H1 (cell line): ENCODE results near the gene CALY. TPM values are rescaled to one million over a fixed set of nuclear protein-coding genes. Genes with fewer than 3 reads are reported as not detected.
A peak's percentile ranks its signal among the peaks of the same experiment; 100 is the strongest.

Experiments used
- microRNA-seq, 2 experiments: library from miRNA; unstranded; fragments of <30 nt; microRNA quantifications; one replicate each; pipeline versions ENCODE4 to v1.2.0, GENCODE V29; 2016 to 2020; ENCODE audit warnings: borderline microRNAs expressed in 2 of 2, borderline number of aligned reads in 2 of 2, borderline replicate concordance in 1 of 2
- polyA plus RNA-seq, 7 experiments: library from polyadenylated mRNA; depleted of rRNA in 3 of 7; stranded (reverse) in 5 of 7; unstranded in 2 of 7; fragments of >200 nt in 5 of 7; fragments of 200-250 nt in 2 of 7; gene quantifications; 1 replicate in 5 of 7; 2 replicates in 1 of 7; 4 replicates in 1 of 7; pipeline versions ENCODE4 v1.2.1 to v1.2.3, GENCODE V29; 2011 to 2013; ENCODE audit warnings: missing spikeins in 2 of 7, mixed read lengths in 2 of 7
- small RNA-seq: library from polyadenylated mRNA; stranded (forward); fragments of <200 nt; extraction: miRNeasy Mini kit (QIAGEN cat#:217004); gene quantifications from one replicate; pipeline ENCODE3, GENCODE V24; 2013; ENCODE audit not compliant: insufficient read depth
- total RNA-seq: library from RNA; stranded (reverse); fragmentation: NEBNext Ultra II Directional; extraction: Animal tissue kit (Norgen Biotek cat#: 25700); gene quantifications from 2 replicates; pipeline ENCODE4 v1.2.1, GENCODE V29; 2021

CALY gene
- total and polyA plus RNA-seq, 2 of the 8 experiments (the other 6 are each of a cell fraction or from before 2014, with no cell fraction given) = 1.3 to 1.5 TPM

Small RNA genes lying within 50 kb of the gene (microRNA-seq; reads per million reads assigned to microRNA genes)
- 0.81 to 0.92 reads per million in 2 experiments for gene MIR3944

Small RNA genes lying within 50 kb of the gene (small RNA-seq; reads per million reads assigned to genes)
- gene AL360181.4 = not detected
- gene BANF1P2 = not detected
- 6.9 reads per million, percentile 73 among the genes with 10 or more reads in this experiment for gene MIR3944

Other genes starting within 250 kb of the CALY start
- 0.08 and 0.17 TPM in 2 replicates for gene ADGRA1, start 249.0 kb downstream of the CALY start, total RNA-seq
- 0.21 and 0.24 TPM in 2 replicates for gene ADGRA1, start 249.0 kb downstream of the CALY start, polyA plus RNA-seq (2011; rRNA removed)
- 16.7 and 19.3 TPM in 2 replicates for gene KNDC1, start 176.7 kb downstream of the CALY start, total RNA-seq
- gene KNDC1, start 176.7 kb downstream of the CALY start, polyA plus RNA-seq (2011; rRNA removed) = 7.5 and 10.4 TPM in 2 replicates
- gene UTF1, start 106.7 kb downstream of the CALY start, total RNA-seq = 21.7 and 21.8 TPM in 2 replicates
- gene UTF1, start 106.7 kb downstream of the CALY start, polyA plus RNA-seq (2011; rRNA removed) = 0.47 and 0.97 TPM in 2 replicates
- 4.7 and 5.6 TPM in 2 replicates for gene VENTX, start 99.0 kb downstream of the CALY start, total RNA-seq
- 5.6 and 7.8 TPM in 2 replicates for gene VENTX, start 99.0 kb downstream of the CALY start, polyA plus RNA-seq (2011; rRNA removed)
- gene ADAM8, start 60.0 kb downstream of the CALY start, total RNA-seq = 4.4 and 4.6 TPM in 2 replicates
- gene ADAM8, start 60.0 kb downstream of the CALY start, polyA plus RNA-seq (2011; rRNA removed) = 4.6 and 6.0 TPM in 2 replicates
- gene TUBGCP2, start 28.0 kb downstream of the CALY start, total RNA-seq = 51.9 and 54.2 TPM in 2 replicates
- 34.9 and 43.9 TPM in 2 replicates for gene TUBGCP2, start 28.0 kb downstream of the CALY start, polyA plus RNA-seq (2011; rRNA removed)
- 64.5 and 71.7 TPM in 2 replicates for gene ZNF511, start 28.0 kb downstream of the CALY start, total RNA-seq
- gene ZNF511, start 28.0 kb downstream of the CALY start, polyA plus RNA-seq (2011; rRNA removed) = 55.4 and 70.5 TPM in 2 replicates
- 0.61 TPM in 1 of 2 replicates, not detected in the other for gene PRAP1, start 10.5 kb upstream of the CALY start, total RNA-seq
- 1.4 and 1.6 TPM in 2 replicates for gene PRAP1, start 10.5 kb upstream of the CALY start, polyA plus RNA-seq (2011; rRNA removed)
- 21.1 and 22.0 TPM in 2 replicates for gene FUOM, start 21.1 kb upstream of the CALY start, total RNA-seq
- 30.4 and 41.6 TPM in 2 replicates for gene FUOM, start 21.1 kb upstream of the CALY start, polyA plus RNA-seq (2011; rRNA removed)
- 101 and 108 TPM in 2 replicates for gene ECHS1, start 36.5 kb upstream of the CALY start, total RNA-seq
- gene ECHS1, start 36.5 kb upstream of the CALY start, polyA plus RNA-seq (2011; rRNA removed) = 41.7 and 52.2 TPM in 2 replicates
- gene PAOX, start 42.4 kb upstream of the CALY start, total RNA-seq = 4.2 and 4.3 TPM in 2 replicates
- gene PAOX, start 42.4 kb upstream of the CALY start, polyA plus RNA-seq (2011; rRNA removed) = 3.7 and 6.5 TPM in 2 replicates
- gene MTG1, start 57.3 kb upstream of the CALY start, total RNA-seq = 56.6 and 57.8 TPM in 2 replicates
- 81.6 and 97.2 TPM in 2 replicates for gene MTG1, start 57.3 kb upstream of the CALY start, polyA plus RNA-seq (2011; rRNA removed)
- 0.24 and 0.42 TPM in 2 replicates for gene SPRN, start 87.7 kb upstream of the CALY start, total RNA-seq
- gene SPRN, start 87.7 kb upstream of the CALY start, polyA plus RNA-seq (2011; rRNA removed) = 0.23 and 0.30 TPM in 2 replicates
- 0.10 and 0.19 TPM in 2 replicates for gene SCART1, start 117.0 kb upstream of the CALY start, total RNA-seq
- 0.14 and 0.22 TPM in 2 replicates for gene SCART1, start 117.0 kb upstream of the CALY start, polyA plus RNA-seq (2011; rRNA removed)
- not detected in 2 replicates for gene CYP2E1, start 190.5 kb upstream of the CALY start, total RNA-seq
- gene CYP2E1, start 190.5 kb upstream of the CALY start, polyA plus RNA-seq (2011; rRNA removed) = 0.11 TPM in 2 replicates
- gene SYCE1, start 228.7 kb upstream of the CALY start, total RNA-seq = not detected in 2 replicates
- gene SYCE1, start 228.7 kb upstream of the CALY start, polyA plus RNA-seq (2011; rRNA removed) = not detected in 2 replicates